ENCODE measurements around the gene ABHD10. TPM values are rescaled to one million over a fixed set of nuclear protein-coding genes. Genes with fewer than 3 reads are reported as not detected.

The ABHD10 gene
- total RNA-seq, 1 donor from 2014 or later = 40.2 TPM

DNA sequence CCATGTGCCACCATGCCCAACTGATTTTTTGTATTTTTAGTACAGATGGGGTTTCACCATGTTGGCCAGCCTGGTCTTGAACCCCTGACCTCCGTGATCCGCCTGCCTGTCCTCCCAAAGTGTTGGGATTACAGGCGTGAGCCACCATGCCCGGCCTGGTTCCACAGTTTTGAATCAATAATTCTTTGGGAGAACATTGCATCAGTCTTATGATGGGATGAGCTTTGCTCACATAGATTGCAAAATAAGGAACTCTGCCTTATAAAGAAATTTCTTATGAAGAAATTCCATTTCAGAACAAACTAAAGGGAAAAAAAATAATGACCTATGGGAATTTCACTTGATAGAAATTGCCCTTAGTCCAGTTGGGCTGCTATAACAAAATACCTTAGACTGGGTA is 39.9 kb downstream of the ABHD10 start:
- peaks cover 3% of the 10 kb centered on the region for H3K36me3 Mint-ChIP-seq

DNA sequence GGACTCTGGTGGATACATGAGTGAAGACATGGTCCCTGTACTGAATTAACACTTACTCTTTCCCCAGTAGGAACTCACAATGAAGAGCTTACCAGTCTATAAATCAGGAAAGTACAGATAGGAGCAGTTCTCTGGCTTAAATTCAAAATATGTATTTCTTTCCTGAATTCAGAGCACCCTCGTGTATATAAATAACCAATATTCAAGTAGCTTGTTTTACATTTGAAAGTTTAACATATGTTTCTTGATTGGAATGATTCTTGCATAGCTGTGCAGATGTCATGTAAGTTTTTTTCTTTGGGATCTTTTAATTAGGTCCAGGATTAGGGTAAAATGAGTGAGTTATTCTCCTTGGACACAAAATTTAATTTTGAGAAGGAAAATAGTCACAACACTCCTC is 40.9 kb downstream of the ABHD10 start:
- Mint-ChIP-seq H3K27me3 (no peaks in the 10 kb centered on the region), H3K4me3 (no peak overlapping the region), H3K36me3 (peaks cover 3% of the 10 kb centered on the region), H3K27ac (no peak overlapping the region), H3K9me3 (peaks cover 11% of the 10 kb centered on the region), H3K4me1 (ENCODE audit: unreplicated experiment) (peaks cover 9% of the 10 kb centered on the region)
- TF ChIP-seq, protein P1, sequence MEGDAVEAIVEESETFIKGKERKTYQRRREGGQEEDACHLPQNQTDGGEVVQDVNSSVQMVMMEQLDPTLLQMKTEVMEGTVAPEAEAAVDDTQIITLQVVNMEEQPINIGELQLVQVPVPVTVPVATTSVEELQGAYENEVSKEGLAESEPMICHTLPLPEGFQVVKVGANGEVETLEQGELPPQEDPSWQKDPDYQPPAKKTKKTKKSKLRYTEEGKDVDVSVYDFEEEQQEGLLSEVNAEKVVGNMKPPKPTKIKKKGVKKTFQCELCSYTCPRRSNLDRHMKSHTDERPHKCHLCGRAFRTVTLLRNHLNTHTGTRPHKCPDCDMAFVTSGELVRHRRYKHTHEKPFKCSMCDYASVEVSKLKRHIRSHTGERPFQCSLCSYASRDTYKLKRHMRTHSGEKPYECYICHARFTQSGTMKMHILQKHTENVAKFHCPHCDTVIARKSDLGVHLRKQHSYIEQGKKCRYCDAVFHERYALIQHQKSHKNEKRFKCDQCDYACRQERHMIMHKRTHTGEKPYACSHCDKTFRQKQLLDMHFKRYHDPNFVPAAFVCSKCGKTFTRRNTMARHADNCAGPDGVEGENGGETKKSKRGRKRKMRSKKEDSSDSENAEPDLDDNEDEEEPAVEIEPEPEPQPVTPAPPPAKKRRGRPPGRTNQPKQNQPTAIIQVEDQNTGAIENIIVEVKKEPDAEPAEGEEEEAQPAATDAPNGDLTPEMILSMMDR (conservative IDR thresholded peaks at IDR 0.05) = no peak
- DNase-seq (ENCODE audit: extremely low spot score, unreplicated experiment) = no peak

More for the DNA sequence above, 39.9 kb downstream of the ABHD10 start:
- Mint-ChIP-seq H3K9me3 (peaks cover 11% of the 10 kb centered on the region), H3K4me1 (ENCODE audit: unreplicated experiment) (peaks cover 9% of the 10 kb centered on the region), H3K27me3 (no peaks in the 10 kb centered on the region), H3K4me3 (no peak overlapping the region), H3K27ac (no peak overlapping the region)
- TF ChIP-seq, protein P1 (conservative IDR thresholded peaks at IDR 0.05) = no peak
- no peak for DNase-seq (ENCODE audit: extremely low spot score, unreplicated experiment)

DNA sequence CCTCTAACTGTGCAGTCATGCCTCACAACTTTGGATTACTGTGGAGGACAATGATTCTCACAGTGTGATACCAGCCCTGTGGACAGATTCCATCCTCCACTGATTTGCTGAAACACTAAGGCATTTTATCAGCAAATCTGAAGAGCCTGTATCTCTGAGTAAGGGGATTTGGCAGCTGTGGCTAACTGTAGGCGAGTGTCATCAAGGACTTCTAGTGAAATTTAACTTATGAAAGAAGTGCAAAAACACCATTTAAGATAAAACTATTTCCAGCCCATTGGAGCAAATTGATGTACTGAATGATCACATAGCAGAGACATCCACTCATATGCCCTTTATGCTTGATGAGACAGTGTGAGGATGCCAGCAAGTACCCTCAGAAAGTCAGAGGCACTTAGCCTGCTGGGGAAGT is 41.9 kb downstream of the ABHD10 start:
- Mint-ChIP-seq H3K4me3 (no peak overlapping the region), H3K27ac (no peak overlapping the region), H3K4me1 (ENCODE audit: unreplicated experiment) (peaks cover 9% of the 10 kb centered on the region), H3K9me3 (peaks cover 11% of the 10 kb centered on the region), H3K27me3 (no peaks in the 10 kb centered on the region), H3K36me3 (peaks cover 3% of the 10 kb centered on the region)
- no peak for DNase-seq (ENCODE audit: extremely low spot score, unreplicated experiment)
- TF ChIP-seq, protein P1 (conservative IDR thresholded peaks at IDR 0.05) = no peak

DNA sequence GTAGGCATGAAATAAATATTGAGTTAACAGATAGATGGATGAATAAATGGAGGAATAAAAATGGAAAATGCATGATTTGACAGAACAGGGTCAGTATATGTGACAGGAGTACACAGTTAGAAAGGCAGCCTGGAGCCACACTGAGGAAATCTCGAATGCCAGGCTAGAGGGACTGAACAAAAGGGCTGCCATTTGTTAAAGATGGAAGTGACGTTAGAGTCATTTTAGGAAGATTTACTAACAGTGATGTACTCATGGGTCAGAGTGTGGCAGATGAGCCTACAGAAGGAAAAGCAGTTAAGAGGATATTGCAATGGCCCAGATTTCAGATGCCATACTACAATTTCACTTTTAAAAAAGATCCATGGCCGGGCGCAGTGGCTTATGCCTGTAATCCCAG is 48.3 kb downstream of the ABHD10 start:
- H3K27ac Mint-ChIP-seq = no peak overlapping the region
- H3K27me3 Mint-ChIP-seq = no peaks in the 10 kb centered on the region
- H3K9me3 Mint-ChIP-seq = peaks cover 5% of the 10 kb centered on the region
- TF ChIP-seq, protein P1 (conservative IDR thresholded peaks at IDR 0.05) = no peak
- H3K36me3 Mint-ChIP-seq = peaks cover 3% of the 10 kb centered on the region
- H3K4me1 Mint-ChIP-seq (ENCODE audit: unreplicated experiment) = no peaks in the 10 kb centered on the region
- no peak for DNase-seq (ENCODE audit: extremely low spot score, unreplicated experiment)
- H3K4me3 Mint-ChIP-seq = no peak overlapping the region

DNA sequence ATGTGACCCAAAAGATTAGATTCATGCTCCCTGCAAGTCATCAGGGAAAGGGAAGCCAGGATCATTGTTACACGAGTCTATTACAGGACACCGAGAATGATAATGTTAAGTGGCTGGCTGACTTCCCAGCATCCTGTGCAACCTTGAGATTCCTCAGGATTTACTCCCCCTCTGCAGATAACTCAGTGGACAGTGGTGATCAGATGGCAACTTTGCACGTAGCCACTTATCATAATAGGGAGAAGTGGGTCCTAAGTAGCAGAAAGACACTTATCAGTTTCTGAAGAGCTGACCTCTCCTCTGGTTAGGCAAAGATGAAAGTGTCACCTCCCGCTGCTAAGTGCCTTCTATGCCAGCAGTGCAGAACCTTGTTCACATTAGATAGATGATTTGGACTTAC is 49.0 kb downstream of the ABHD10 start:
- TF ChIP-seq, protein P1 (conservative IDR thresholded peaks at IDR 0.05) = no peak
- Mint-ChIP-seq H3K4me1 (ENCODE audit: unreplicated experiment) (no peaks in the 10 kb centered on the region), H3K27me3 (no peaks in the 10 kb centered on the region), H3K36me3 (peaks cover 3% of the 10 kb centered on the region), H3K9me3 (peaks cover 5% of the 10 kb centered on the region), H3K4me3 (no peak overlapping the region), H3K27ac (no peak overlapping the region)
- no peak for DNase-seq (ENCODE audit: extremely low spot score, unreplicated experiment)

DNA sequence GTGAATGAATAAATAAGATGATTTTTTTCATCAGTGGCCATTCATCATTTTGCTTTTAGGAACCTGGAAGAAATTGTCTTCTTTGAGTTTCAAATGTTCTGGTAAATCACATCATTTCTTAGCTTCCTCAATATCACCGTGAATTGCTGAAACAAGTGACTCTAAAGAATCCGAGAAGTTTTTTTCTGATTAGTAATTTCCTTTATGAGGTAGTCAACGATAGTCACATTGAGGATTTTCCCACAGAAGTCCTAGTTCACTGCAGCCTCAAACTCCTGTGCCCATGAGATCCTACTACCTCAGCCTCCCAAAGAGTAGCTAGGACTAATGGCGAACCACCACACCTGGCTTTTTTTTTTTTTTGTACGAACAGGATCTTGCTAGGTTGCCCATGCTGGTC is 52.1 kb downstream of the ABHD10 start:
- H3K27ac Mint-ChIP-seq = no peak overlapping the region
- no peak overlapping the region for H3K4me3 Mint-ChIP-seq
- no peaks in the 10 kb centered on the region for H3K36me3 Mint-ChIP-seq
- TF ChIP-seq, protein P1 (conservative IDR thresholded peaks at IDR 0.05) = no peak
- no peaks in the 10 kb centered on the region for H3K27me3 Mint-ChIP-seq
- peaks cover 4% of the 10 kb centered on the region for H3K9me3 Mint-ChIP-seq
- H3K4me1 Mint-ChIP-seq (ENCODE audit: unreplicated experiment) = peaks cover 5% of the 10 kb centered on the region
- DNase-seq (ENCODE audit: extremely low spot score, unreplicated experiment) = no peak

Data from type B pancreatic cell (in vitro differentiated cells).